CD4-positive, alpha-beta T cell treated with Interleukin-4 for 4 hours (primary cell): ENCODE data around the gene PARD6B.
"Not testable (repeated sequence)": the region's sequence is repeated elsewhere in the genome, so short reads cannot be mapped to it uniquely, and the experiment has no call there.

Experiments
- DNase-seq: peaks from one replicate; pipeline ENCODE4 v3.0.0-alpha.2; 2020

Gene PARD6B

DNA sequence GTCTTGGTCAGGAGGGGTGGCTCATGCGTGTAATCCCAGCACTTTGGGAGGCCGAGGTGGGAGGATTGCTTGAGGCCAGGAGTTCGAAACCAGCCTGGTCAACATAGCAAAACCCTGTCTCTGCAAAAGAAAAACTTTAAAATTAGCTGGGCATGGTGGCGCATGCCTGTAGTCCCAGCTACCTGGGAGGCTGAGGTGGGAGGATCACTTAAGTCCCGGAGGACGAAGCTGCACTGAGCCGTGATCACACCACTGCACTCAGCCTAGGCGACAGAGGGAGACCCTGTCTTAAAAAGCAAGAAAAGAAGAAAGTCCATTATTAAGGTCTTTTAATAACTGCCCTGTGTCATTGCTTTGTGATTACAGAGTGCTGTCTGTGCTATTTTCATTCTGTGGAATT, 47.6 kb downstream of the PARD6B start:
- DNase-seq: not testable (repeated sequence)

DNA sequence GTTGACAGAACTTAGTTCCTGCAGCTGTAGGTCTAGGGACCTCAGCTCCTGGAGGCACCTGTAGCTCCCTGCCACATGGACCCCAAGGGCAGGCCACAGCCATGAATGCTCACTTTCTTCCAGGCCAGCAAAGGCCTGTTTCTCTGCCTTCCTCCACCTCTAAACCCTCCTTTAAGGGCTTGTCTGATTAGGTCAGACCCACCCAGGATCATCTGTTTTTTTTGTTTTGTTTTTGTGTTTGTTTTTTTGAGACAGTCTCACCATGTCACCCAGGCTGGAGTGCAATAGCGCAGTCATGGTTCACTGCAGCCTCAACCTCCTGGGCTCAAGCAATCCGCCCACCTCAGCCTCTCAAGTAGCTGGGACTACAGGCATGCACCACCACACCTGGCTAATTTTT, 52.0 kb downstream of the PARD6B start:
- no peak for DNase-seq

- no peak for DNase-seq
Measured at GRCh38 chr20:50783903-50784302, 52.5 kb downstream of the PARD6B start.

- DNase-seq: no peak
Measured at GRCh38 chr20:50784464-50784863, 53.1 kb downstream of the PARD6B start.

DNA sequence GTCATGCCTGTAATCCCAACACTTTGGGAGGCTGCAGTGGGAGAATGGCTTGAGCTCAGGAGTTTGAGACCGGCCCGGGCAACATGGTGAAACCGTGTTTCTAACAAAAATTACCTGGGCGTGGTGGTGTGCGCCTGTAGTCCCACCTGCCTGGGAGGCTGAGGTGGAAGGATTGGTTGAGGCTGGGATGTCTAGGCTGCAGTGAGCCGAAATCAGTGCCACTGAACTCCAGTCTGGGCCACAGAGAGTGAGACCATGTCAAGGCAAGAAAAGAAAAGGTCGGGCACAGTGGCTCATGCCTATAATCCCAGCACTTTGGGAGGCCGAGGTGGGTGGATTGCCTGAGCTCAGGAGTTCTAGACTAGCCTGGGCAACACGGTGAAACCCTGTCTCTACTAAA, 55.3 kb downstream of the PARD6B start:
- DNase-seq: no peak

- DNase-seq: no peak
Measured at GRCh38 chr20:50787181-50787580, 55.8 kb downstream of the PARD6B start.

- no peak for DNase-seq
Measured at GRCh38 chr20:50788045-50788991, 56.9 kb downstream of the PARD6B start.

GRCh38 chr20:50789968-50790650, 58.7 kb downstream of the PARD6B start:
- no peak for DNase-seq

GRCh38 chr20:50790651-50791277, 59.4 kb downstream of the PARD6B start:
- peak; percentile 81 for DNase-seq

GRCh38 chr20:50792708-50793574, 61.6 kb downstream of the PARD6B start:
- DNase-seq: no peak

DNA sequence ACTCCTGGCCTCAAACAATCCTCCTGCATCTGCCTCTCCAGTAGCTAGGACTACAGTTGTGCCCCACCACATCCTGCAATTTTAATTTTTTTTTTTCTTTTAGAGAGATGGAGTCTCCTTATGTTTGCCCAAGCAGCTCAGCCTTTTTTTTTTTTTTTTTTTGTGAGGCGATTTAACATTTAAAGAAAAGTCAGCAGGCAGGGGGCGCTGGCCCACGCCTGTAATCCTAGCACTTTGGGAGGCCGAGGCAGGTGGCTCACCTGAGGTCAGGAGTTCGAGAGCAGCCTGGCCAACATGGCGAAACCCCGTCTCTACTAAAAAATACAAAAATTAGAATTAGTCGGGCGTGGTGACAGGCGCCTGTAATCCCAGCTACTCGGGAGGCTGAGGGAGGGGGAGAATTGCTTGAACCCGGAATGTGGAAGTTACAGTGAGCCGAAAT, 62.2 kb downstream of the PARD6B start:
- peak; percentile 39 for DNase-seq

DNA sequence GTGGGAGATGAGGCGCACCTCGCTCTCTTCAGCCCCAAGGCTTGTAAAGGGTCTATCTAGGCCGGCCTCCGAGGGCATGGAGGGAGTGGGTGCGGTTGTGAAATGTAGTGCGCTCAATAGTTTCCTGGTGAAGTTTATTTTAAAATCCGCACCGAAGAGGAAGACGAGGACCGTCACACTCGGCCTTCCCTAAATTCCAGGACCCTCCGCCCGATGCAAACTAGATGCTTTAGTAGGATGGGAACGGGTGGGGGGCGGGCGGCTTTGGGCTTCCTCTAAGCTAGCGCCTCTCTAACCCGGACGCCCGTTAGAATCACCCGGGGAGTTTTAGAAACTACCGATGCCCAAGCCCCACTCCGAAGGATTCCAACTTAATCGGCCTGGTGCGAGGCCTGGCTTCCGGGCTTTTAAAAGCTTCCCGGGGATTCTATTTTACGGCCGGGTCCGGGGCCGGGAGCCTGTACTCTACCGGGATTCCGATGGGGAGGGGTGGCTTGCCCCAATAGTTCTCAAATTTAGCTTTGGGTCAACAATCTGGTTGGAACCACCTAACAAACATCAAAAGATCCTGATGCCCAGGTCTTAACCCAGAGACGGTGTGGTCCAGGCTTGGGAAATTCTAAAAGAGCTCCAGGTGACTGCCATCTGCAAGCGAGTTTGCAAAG, 62.9 kb downstream of the PARD6B start:
- DNase-seq: no peak

DNA sequence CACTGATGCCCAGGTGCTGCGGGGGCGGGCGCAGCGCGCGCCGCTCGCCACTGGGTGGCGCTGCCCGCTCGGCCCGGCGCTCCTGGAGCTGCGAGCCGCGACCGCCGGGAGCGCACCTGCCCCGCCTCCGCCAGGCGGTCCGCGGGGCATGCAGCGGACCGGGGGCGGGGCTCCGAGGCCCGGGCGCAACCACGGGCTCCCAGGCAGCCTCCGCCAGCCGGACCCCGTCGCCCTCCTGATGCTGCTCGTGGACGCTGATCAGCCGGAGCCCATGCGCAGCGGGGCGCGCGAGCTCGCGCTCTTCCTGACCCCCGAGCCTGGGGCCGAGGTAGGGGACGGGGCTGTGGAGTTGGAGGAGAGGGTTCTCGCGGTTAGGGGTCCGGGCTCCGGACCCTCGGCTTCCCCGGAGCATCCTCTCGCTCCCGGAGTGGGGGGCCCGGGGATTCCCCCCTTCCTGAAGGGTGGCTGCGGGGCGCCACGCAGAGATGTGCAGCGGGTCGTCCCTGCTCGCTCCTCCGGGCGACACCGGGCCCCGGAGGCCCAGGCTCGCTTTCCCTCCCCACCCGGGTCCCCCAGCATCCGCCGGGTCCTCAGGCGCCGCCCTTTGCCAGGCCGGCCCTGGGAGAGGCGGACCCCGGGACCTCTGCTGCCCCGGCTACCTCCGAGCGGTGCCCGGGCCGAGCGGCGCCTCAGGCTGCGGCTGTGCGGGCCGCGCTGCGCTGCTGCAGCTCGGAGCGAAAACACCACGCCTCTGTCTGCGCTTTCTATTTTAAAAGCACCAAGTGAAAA, 63.7 kb downstream of the PARD6B start, which contains the start of gene BCAS4:
TSS of gene BCAS4 (plus strand) at position 216 of the 789 bp plus-strand sequence. CDS start at position 239, 23 bp downstream.
- peak; percentile 84 for DNase-seq

- no peak for DNase-seq
Measured at GRCh38 chr20:50797142-50797541, 65.8 kb downstream of the PARD6B start.

- no peak for DNase-seq
Measured at GRCh38 chr20:50798650-50799049, 67.3 kb downstream of the PARD6B start.

- no peak for DNase-seq
Measured at GRCh38 chr20:50799176-50799889, 68.0 kb downstream of the PARD6B start.

DNA sequence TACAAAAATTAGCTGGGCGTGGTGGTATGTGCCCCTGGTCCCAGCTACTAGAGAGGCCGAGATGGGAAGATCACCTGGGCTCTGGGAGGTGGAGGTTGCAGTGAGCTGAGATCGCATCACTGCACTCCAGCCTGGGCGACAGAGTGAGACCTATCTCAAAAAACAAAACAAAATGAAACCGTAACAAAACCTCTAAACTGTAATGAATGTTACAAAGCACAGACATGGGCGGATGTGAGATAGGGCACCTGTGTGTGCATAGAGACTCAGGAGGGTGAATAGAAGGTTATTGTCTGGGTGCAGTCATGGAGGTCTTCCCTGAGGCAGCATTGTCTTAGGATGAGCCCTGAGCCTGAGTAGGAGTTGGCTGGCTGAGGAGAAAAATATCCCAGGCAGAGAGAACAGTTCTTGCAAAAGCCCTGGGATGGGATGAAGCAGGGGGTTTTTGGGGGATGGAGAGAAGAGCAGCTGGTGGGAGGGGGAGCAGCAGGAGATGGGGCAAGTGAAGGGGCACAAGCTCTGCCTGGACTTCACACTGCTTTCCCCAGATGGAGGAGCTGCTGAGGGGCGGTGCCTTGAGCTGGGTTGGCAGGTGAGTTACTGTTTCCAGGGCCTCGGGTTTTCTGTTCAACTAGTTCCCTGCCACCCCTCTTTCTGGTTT, 68.6 kb downstream of the PARD6B start:
- no peak for DNase-seq

- DNase-seq: not testable (repeated sequence)
Measured at GRCh38 chr20:50800986-50801746, 69.8 kb downstream of the PARD6B start.

GRCh38 chr20:50801747-50802125, 70.4 kb downstream of the PARD6B start:
- DNase-seq: no peak
